GM12801 (cell line): ENCODE results near the gene ST8SIA5.

Experiments used
- TF ChIP-seq, protein P1 (sequence below): IDR thresholded peaks from one replicate; pipeline ENCODE4 v1.5.1; 2011; ENCODE audit warnings: control low read depth; ENCODE audit not compliant: insufficient read length; ENCODE audit errors: extremely low read depth

ST8SIA5 gene, protein sequence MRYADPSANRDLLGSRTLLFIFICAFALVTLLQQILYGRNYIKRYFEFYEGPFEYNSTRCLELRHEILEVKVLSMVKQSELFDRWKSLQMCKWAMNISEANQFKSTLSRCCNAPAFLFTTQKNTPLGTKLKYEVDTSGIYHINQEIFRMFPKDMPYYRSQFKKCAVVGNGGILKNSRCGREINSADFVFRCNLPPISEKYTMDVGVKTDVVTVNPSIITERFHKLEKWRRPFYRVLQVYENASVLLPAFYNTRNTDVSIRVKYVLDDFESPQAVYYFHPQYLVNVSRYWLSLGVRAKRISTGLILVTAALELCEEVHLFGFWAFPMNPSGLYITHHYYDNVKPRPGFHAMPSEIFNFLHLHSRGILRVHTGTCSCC

DNA sequence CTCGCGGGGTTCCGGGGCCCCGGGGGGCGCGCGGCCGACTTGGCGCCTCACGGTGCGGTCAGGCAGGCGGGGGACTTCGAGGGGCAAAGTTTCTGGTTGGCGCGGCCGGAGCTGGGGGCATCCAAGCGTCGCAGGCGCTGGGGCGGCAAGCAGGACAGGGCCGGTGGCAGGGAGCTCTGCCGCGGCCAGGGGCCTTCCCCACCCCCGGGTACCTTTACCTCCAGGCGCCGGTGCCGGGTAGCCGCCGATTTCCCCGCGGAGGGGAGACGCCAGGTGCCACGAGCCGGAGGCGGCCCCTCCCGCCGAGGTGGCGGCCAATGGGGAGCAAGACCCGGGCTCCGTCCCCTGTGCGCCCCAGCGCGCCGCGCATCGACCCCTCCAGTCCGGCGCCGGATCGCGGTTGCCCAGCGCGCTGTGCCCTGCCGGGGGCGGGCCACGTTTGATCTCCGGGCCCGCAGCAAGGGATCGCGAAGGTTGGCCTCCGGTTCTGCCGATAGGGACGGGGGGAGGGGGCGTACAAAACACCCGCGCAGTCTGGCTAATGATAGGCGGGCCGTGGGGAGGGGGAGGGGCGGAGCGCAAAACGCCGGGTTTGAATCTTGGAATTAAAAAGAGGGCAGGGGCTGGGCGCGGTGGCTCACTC lies at the start of gene ST8SIA5:
TSS of gene ST8SIA5 (minus strand) at position 495 of the 643 bp plus-strand sequence. CDS start 545 bp downstream, outside the sequence.
- TF ChIP-seq, protein P1, sequence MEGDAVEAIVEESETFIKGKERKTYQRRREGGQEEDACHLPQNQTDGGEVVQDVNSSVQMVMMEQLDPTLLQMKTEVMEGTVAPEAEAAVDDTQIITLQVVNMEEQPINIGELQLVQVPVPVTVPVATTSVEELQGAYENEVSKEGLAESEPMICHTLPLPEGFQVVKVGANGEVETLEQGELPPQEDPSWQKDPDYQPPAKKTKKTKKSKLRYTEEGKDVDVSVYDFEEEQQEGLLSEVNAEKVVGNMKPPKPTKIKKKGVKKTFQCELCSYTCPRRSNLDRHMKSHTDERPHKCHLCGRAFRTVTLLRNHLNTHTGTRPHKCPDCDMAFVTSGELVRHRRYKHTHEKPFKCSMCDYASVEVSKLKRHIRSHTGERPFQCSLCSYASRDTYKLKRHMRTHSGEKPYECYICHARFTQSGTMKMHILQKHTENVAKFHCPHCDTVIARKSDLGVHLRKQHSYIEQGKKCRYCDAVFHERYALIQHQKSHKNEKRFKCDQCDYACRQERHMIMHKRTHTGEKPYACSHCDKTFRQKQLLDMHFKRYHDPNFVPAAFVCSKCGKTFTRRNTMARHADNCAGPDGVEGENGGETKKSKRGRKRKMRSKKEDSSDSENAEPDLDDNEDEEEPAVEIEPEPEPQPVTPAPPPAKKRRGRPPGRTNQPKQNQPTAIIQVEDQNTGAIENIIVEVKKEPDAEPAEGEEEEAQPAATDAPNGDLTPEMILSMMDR, result no peak

DNA sequence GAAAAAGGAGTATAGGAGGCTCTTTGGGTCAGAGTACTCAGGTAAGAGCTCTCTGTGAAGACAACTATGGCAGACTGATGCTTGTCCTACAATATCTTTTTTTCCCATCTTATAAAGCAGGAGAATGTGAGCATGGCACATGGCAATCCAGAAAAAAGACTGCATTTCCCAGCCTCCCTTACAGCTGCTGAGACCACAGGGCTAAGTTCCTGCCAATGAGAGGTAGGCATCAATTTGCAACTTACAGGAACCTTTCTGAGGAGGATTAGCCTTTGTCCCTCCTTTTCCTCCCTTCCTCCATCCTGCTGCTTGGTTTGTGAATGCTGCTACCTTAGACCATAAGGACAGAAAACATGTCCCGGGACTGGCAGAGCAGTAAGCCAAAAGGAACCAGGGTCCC lies 37.8 kb upstream of the ST8SIA5 start:
- TF ChIP-seq, protein P1, result no peak

DNA sequence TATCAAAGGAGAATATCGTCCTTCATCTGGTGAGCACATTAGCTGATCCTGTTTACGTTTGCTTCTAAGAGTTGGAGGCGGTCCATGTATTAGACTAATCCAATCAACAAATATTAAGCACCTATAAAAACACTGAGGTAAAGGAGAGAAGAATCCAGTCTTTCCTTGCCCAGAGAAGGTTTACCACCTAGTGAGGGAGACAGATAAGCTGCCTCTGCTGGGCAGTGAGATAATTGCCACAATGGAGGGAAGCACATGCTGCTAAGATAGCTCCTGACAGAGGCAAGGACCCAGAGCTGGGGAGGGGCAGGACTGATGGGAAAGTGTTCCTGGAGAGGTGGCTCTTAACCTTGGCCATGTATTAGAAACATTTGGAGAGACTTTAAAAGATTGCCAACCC lies 36.7 kb upstream of the ST8SIA5 start:
- TF ChIP-seq, protein P1, result no peak

DNA sequence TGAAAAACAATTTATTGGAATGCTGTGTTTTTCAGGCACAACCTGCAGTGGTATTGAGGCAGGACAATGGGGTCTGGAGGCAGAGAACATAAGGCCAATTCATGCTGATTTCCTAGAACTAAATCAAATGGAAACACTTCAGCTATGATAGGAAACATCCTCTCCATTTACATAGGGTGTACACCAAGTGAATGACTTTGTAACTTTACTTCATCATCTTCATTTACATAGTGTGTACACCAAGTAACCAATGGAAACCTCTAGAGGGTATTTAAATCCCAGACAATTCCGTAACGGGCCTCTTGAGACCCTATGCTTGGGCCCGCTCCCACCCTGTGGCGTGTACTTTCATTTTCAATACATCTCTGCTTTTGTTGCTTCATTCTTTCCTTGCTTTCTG lies 32.2 kb upstream of the ST8SIA5 start:
- TF ChIP-seq, protein P1, result no peak

DNA sequence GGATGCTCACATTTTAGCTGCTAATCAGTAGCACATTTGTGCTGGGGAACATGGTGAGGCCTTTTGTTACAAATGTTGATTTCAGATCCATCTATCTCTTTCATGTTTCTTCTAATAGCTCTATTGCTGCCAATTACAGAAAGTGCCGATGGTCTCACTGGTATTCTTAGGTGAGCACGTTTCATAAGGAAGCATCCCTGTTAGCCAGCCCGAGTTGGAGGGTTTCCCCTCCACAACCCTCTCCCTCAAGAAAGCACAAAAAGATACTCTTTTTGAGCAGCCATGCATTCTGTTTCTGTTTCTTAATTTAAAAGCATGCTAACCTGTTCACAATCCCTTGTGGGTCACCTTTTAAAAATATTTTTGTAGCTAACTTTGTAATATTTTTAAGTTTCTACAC lies 30.8 kb upstream of the ST8SIA5 start:
- TF ChIP-seq, protein P1, result no peak

DNA sequence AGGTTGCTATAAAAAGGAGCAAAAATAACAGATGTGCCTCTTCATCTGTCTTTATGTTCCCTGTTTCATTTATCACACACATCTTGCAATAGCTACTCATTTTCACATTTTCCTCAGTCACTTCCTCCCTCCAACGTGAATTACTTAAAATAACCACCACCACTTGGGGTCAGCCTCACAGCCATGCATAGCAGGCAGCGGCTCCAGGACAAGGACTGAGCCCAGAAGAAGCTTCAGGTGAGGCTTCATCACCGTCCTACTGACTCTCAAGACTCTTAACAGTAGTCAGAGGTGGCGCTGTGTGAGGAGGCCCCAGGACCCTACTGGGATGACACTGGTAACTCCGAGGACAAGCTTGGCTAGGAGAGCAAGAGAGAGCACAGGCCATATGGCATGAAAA lies 15.5 kb upstream of the ST8SIA5 start:
- TF ChIP-seq, protein P1, result no peak

DNA sequence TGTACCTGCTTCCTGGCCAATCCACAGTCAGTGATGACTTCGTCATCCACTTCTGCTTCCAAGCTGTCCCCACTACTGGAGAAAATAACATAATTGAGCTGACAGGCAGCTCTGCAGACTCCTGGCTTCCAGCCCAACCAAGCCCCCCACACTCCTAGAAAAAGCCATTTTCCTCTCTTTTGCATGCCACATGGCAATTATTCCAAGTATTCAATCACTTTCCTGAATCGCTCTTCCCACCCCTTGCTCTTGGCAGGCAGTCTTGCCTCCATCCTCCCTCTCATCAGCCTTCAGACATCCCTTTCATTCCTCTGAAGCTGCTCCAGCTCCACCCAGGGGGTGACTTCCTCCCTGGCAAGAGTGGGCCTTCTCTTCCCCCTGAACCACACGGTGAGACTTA lies 14.3 kb upstream of the ST8SIA5 start:
- TF ChIP-seq, protein P1, result no peak
